M059J (cell line): ENCODE data around the gene TRAPPC1. TPM values are rescaled to one million over a fixed set of nuclear protein-coding genes. Genes with fewer than 3 reads are reported as not detected.

Experiments
- total RNA-seq: library from RNA; depleted of rRNA; stranded (reverse); fragments of >200 nt; shearing (Covaris generic); gene quantifications from 2 replicates; pipeline ENCODE4 v1.2.3, GENCODE V29; 2014; rRNA removed

The TRAPPC1 gene
- total RNA-seq, 1 experiment from 2014 or later = 61.8 TPM

Other genes starting within 250 kb of the TRAPPC1 start
- gene TP53, start 244.5 kb downstream of the TRAPPC1 start, total RNA-seq = 73.1 and 79.1 TPM in 2 replicates
- gene WRAP53, start 243.5 kb downstream of the TRAPPC1 start, total RNA-seq = 14.2 and 20.3 TPM in 2 replicates
- 1.1 TPM in 2 replicates for gene EFNB3, start 226.7 kb downstream of the TRAPPC1 start, total RNA-seq
- 0.02 TPM in 1 of 2 replicates, not detected in the other for gene DNAH2, start 214.2 kb downstream of the TRAPPC1 start, total RNA-seq
- 0.59 and 3.2 TPM in 2 replicates for gene KDM6B, start 97.7 kb downstream of the TRAPPC1 start, total RNA-seq
- 0.49 TPM in 1 of 2 replicates, not detected in the other for gene TMEM88, start 76.9 kb downstream of the TRAPPC1 start, total RNA-seq
- gene NAA38, start 74.4 kb downstream of the TRAPPC1 start, total RNA-seq = 49.4 and 68.2 TPM in 2 replicates
- gene CYB5D1, start 73.9 kb downstream of the TRAPPC1 start, total RNA-seq = 6.6 and 14.2 TPM in 2 replicates
- gene CHD3, start 43.2 kb downstream of the TRAPPC1 start, total RNA-seq = 15.6 and 31.3 TPM in 2 replicates
- 0.86 and 7.8 TPM in 2 replicates for gene RNF227, start 15.7 kb downstream of the TRAPPC1 start, total RNA-seq
- gene KCNAB3, start 2.1 kb downstream of the TRAPPC1 start, total RNA-seq = not detected in 2 replicates
- gene CNTROB, start 260 bp upstream of the TRAPPC1 start, total RNA-seq = 14.3 and 29.9 TPM in 2 replicates
- gene GUCY2D, start 70.7 kb upstream of the TRAPPC1 start, total RNA-seq = not detected in 2 replicates
- gene ALOX15B, start 107.1 kb upstream of the TRAPPC1 start, total RNA-seq = not detected in 2 replicates
- not detected in 2 replicates for gene ALOX12B, start 155.8 kb upstream of the TRAPPC1 start, total RNA-seq
- 0.44 TPM in 1 of 2 replicates, not detected in the other for gene ALOXE3, start 186.6 kb upstream of the TRAPPC1 start, total RNA-seq
- 0.22 and 0.94 TPM in 2 replicates for gene HES7, start 192.2 kb upstream of the TRAPPC1 start, total RNA-seq
- gene PER1, start 220.5 kb upstream of the TRAPPC1 start, total RNA-seq = 10.6 and 18.4 TPM in 2 replicates
- gene VAMP2, start 231.0 kb upstream of the TRAPPC1 start, total RNA-seq = 3.8 and 4.4 TPM in 2 replicates
- 27.5 and 31.5 TPM in 2 replicates for gene TMEM107, start 244.4 kb upstream of the TRAPPC1 start, total RNA-seq